Karpas-422 (cell line): Measurements from ENCODE around the gene NUDT13. TPM values are rescaled to one million over a fixed set of nuclear protein-coding genes. Genes with fewer than 3 reads are reported as not detected.

Source experiments
- DNase-seq: peaks from one replicate; pipeline ENCODE4 v3.0.0-alpha.2; 2015
- H2AFZ ChIP-seq: fragments of 200-600 bp; sonication (generic); 2 replicates; pipeline ENCODE4 v1.6.1; 2014; ENCODE audit warnings: antibody characterized with exemption, low read length, mixed read lengths
- H3K27ac ChIP-seq: fragments of 200-600 bp; sonication (generic); 2 replicates; pipeline ENCODE4 v1.5.1; 2014; ENCODE audit warnings: mild to moderate bottlenecking, low read length, moderate library complexity
- H3K27me3 ChIP-seq: fragments of 200-600 bp; sonication (generic); 2 replicates; pipeline ENCODE4 v1.6.1; 2014; ENCODE audit warnings: low read length, mixed read lengths
- H3K36me3 ChIP-seq: fragments of 200-600 bp; sonication (generic); 2 replicates; pipeline ENCODE4 v1.6.1; 2014; ENCODE audit warnings: low read length, mixed read lengths; ENCODE audit not compliant: insufficient read depth
- H3K4me1 ChIP-seq: fragments of 200-600 bp; sonication (generic); 2 replicates; pipeline ENCODE4 v1.6.1; 2014; ENCODE audit warnings: mild to moderate bottlenecking, low read length, mixed read lengths
- H3K4me2 ChIP-seq: fragments of 200-600 bp; sonication (generic); 2 replicates; pipeline ENCODE4 v1.6.1; 2014; ENCODE audit warnings: low read length, low read depth, mild to moderate bottlenecking; ENCODE audit not compliant: poor library complexity, severe bottlenecking
- H3K4me3 ChIP-seq: fragments of 200-600 bp; sonication (generic); 2 replicates; pipeline ENCODE4 v1.5.1; 2014; ENCODE audit warnings: mild to moderate bottlenecking, antibody characterized with exemption, low read length, mixed read lengths
- H3K79me2 ChIP-seq: fragments of 200-600 bp; sonication (generic); 2 replicates; pipeline ENCODE4 v1.6.1; 2014; ENCODE audit warnings: mild to moderate bottlenecking, low read length, mixed read lengths
- H3K9ac ChIP-seq: fragments of 200-600 bp; sonication (generic); 2 replicates; pipeline ENCODE4 v1.6.0; 2014; ENCODE audit warnings: low read length
- H3K9me2 ChIP-seq: fragments of 200-600 bp; sonication (generic), shearing (Covaris generic); replicated peaks from 2 replicates; pipeline ENCODE4 v1.6.0; 2014; ENCODE audit warnings: mild to moderate bottlenecking, low read length, moderate library complexity; ENCODE audit not compliant: insufficient read depth
- H3K9me3 ChIP-seq: fragments of 300-700, 200-600 bp; sonication (generic); 2 replicates; pipeline ENCODE4 v1.6.1; 2014; ENCODE audit warnings: low read length, mixed read lengths
- H4K20me1 ChIP-seq: fragments of 200-600 bp; sonication (generic); 2 replicates; pipeline ENCODE4 v1.6.1; 2014; ENCODE audit warnings: mild to moderate bottlenecking, antibody characterized with exemption, low read length, low read depth; ENCODE audit not compliant: insufficient read depth
- total RNA-seq: library from RNA; depleted of rRNA; stranded (reverse); fragments of >200 nt; shearing (Covaris generic); gene quantifications from 2 replicates; pipeline ENCODE4 v1.2.3, GENCODE V29; 2014; ENCODE audit warnings: low replicate concordance; rRNA removed

Gene NUDT13
- total RNA-seq = 1.3 and 2.7 TPM in 2 replicates

- H2AFZ ChIP-seq = peak within 1 kb of the TSS; percentile 61; the same call in 1 of the 2 replicates
- peak within 1 kb of the TSS; percentile 67 for H3K9ac ChIP-seq
- peak; percentile 76 for DNase-seq
Observed at GRCh38 chr10:73110345-73110849, at the start of gene NUDT13. TSS of gene NUDT13 (plus strand) at chr10:73110455. CDS start at chr10:73114366, 3,911 bp downstream.

DNA sequence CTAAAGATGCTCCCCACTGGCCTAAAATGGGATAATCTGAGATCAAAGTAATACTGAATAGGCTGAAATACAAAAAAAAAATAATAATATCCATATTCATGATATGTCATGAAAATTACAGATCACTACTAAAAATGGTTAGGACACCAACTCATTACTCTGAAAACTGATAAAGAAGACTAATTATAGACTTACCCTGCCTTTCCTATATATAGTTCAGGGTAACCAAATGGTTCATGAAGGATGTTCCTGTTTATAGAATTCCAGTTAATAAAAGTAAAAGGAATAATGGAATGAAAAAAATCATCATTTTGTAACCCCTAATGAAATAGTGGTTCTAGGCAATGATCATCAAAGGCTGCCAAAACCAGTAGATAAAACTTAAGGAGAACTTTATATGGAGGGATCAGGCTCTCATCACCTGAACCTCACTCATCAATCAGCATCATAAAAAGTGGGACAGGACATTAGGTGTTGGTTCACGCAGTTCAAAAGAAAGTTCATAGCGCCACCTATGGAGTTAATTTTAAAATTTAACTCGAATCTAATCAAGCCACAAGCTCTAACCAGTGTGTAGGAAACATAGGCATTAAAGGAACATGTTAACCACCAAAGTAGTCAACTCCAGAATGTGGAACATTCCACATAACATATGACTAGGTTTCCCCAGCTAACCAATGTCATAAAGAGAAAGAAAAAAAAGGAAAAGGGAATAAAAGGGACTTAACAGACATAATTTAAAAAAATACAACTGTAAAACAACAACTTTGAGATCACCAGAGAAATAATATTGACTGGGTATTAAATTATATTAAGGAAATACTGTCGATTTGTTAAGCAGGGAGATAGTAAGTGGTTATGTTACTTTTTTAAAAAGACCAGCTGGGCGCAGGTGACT, 49.3 kb upstream of the NUDT13 start:
- H3K27ac ChIP-seq = no peak overlapping the region
- peaks cover 44% of the 10 kb centered on the region for H3K79me2 ChIP-seq
- peak; percentile 83 for DNase-seq
- H3K9me2 ChIP-seq = no peaks in the 10 kb centered on the region
- no peaks in the 10 kb centered on the region for H4K20me1 ChIP-seq
- H3K36me3 ChIP-seq = peaks cover 37% of the 10 kb centered on the region
- H3K9ac ChIP-seq = no peak overlapping the region
- H3K4me2 ChIP-seq = no peak overlapping the region
- H3K9me3 ChIP-seq = no peaks in the 10 kb centered on the region
- H3K27me3 ChIP-seq = no peaks in the 10 kb centered on the region
- peaks cover under 1% of the 10 kb centered on the region; the same call in 1 of the 2 replicates for H3K4me1 ChIP-seq
- H2AFZ ChIP-seq = no peak overlapping the region
- H3K4me3 ChIP-seq = no peak overlapping the region

More at GRCh38 chr10:73110345-73110849, at the start of gene NUDT13:
- Histone ChIP-seq H3K4me3 (peak within 1 kb of the TSS; percentile 69), H4K20me1 (no peaks in the 10 kb centered on the region), H3K36me3 (0 out of 2 replicates have a peak, but pooled peaks cover 5% of the 10 kb centered on the region), H3K4me2 (peak within 1 kb of the TSS; percentile 70), H3K9me3 (peaks cover 6% of the 10 kb centered on the region; the same call in 1 of the 2 replicates), H3K4me1 (peaks cover 5% of the 10 kb centered on the region; the same call in 1 of the 2 replicates), H3K9me2 (no peaks in the 10 kb centered on the region), H3K27me3 (no peaks in the 10 kb centered on the region), H3K79me2 (no peaks in the 10 kb centered on the region), H3K27ac (peak within 1 kb of the TSS; percentile 61)

GRCh38 chr10:73061743-73062142, 48.5 kb upstream of the NUDT13 start:
- Histone ChIP-seq H3K9me3 (no peaks in the 10 kb centered on the region), H3K4me1 (no peaks in the 10 kb centered on the region), H3K79me2 (peaks cover 44% of the 10 kb centered on the region), H3K9ac (no peak overlapping the region), H3K9me2 (no peaks in the 10 kb centered on the region), H3K36me3 (peaks cover 42% of the 10 kb centered on the region), H4K20me1 (no peaks in the 10 kb centered on the region), H3K27me3 (no peaks in the 10 kb centered on the region), H3K27ac (no peak overlapping the region), H2AFZ (no peak overlapping the region), H3K4me2 (no peak overlapping the region), H3K4me3 (no peak overlapping the region)
- DNase-seq = no peak

DNA sequence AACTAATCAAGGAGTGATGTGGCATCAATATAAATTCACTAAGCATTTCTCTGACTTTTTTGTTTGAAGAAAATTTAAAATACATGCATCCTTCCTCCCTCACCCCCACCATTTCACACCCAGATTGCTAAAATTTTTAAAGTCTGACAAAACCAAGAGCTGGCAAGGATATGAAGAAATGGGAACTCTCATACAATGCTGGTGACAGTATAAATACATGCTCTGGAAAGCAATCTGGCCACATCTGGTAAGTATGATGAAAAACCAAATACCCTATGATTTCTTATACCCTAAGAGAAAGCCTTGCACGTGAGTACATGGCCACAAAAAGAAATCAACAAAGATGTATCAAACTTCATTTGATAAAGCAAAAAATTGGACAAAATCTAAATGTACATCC, 44.8 kb upstream of the NUDT13 start:
- Histone ChIP-seq H2AFZ (no peak overlapping the region), H3K36me3 (peaks cover 58% of the 10 kb centered on the region), H3K9me2 (no peaks in the 10 kb centered on the region), H3K4me3 (no peak overlapping the region), H3K4me1 (no peaks in the 10 kb centered on the region), H3K79me2 (peaks cover 48% of the 10 kb centered on the region), H3K27ac (no peak overlapping the region), H3K4me2 (no peak overlapping the region), H3K27me3 (no peaks in the 10 kb centered on the region), H3K9ac (no peak overlapping the region), H4K20me1 (no peaks in the 10 kb centered on the region), H3K9me3 (no peaks in the 10 kb centered on the region)
- no peak for DNase-seq

GRCh38 chr10:73073627-73074026, 36.6 kb upstream of the NUDT13 start:
- peaks cover 3% of the 10 kb centered on the region; the same call in 1 of the 2 replicates for H3K4me1 ChIP-seq
- peaks cover 50% of the 10 kb centered on the region for H3K36me3 ChIP-seq
- no peak overlapping the region for H2AFZ ChIP-seq
- no peak for DNase-seq
- no peaks in the 10 kb centered on the region for H3K9me2 ChIP-seq
- H4K20me1 ChIP-seq = no peaks in the 10 kb centered on the region
- H3K4me2 ChIP-seq = no peak overlapping the region
- no peaks in the 10 kb centered on the region for H3K9me3 ChIP-seq
- H3K9ac ChIP-seq = no peak overlapping the region
- H3K27me3 ChIP-seq = no peaks in the 10 kb centered on the region
- no peak overlapping the region for H3K4me3 ChIP-seq
- H3K27ac ChIP-seq = no peak overlapping the region
- H3K79me2 ChIP-seq = peaks cover 73% of the 10 kb centered on the region

DNA sequence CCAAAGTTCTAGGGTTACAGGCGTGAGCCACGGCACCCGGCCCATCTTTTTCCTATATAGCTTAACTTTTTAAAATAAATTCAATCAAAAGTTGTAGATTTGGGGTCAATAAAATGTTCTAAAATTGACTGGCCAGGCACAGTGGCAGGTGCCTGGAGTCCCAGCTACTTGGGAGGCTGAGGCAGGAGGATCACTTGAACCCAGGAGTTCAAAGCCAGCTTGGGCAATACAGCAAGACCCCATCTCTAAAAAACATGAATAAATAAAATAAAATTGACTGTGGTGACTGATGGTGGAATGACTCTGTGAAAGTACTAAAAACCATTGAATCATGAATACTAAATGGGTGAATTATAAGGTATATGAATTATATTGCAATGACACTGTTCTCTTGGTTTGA, 34.4 kb upstream of the NUDT13 start:
- no peaks in the 10 kb centered on the region for H3K27me3 ChIP-seq
- peaks cover 40% of the 10 kb centered on the region for H3K36me3 ChIP-seq
- no peaks in the 10 kb centered on the region for H3K9me2 ChIP-seq
- H3K79me2 ChIP-seq = peaks cover 82% of the 10 kb centered on the region
- H3K4me3 ChIP-seq = no peak overlapping the region
- no peaks in the 10 kb centered on the region for H3K9me3 ChIP-seq
- no peaks in the 10 kb centered on the region; the same call in 1 of the 2 replicates for H4K20me1 ChIP-seq
- DNase-seq = no peak
- H3K4me1 ChIP-seq = peaks cover 3% of the 10 kb centered on the region; the same call in 1 of the 2 replicates
- no peak overlapping the region for H2AFZ ChIP-seq
- no peak overlapping the region for H3K9ac ChIP-seq
- H3K4me2 ChIP-seq = no peak overlapping the region
- no peak overlapping the region for H3K27ac ChIP-seq

DNA sequence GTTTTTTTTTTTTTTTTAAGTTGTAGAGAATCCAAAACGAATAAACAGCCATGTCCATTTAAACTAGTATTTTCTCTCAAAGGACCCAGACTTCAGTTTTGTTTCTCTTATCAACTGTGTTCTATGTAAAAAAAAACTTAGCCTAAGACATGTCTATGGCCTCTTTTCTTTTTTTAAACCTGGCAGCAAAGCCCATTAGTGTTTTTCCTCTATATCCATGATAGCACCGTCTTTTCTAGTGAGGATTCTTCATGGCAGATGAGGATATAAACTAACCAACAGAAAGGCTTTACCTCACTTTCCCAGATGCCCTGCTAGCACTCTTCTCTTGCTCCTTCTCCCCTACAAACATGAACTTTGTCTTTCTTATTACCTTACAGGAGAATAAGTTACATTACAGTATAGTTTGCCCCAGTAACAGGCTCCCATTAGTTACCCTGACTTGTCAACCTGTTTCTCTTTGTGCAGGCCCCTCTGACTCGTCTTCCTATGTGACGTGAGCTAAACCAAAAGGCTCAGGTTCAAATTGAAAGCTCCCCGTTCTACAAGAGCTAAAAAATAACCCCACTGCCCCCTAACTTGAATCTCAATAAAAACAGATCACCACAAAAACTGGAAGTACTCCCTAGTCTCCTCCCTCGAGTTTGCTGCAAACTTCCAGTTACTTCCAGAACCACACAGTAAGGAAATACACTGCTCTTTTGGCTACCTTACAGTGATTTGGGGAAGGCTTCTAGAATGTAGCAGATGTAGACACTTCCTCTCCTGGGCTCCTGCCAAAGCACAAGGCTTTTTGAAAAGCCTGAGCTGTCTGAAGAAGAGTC, 33.7 kb upstream of the NUDT13 start:
- no peaks in the 10 kb centered on the region for H3K9me3 ChIP-seq
- H3K4me3 ChIP-seq = no peak overlapping the region
- no peak overlapping the region for H3K4me2 ChIP-seq
- no peak overlapping the region for H3K9ac ChIP-seq
- peaks cover 3% of the 10 kb centered on the region; the same call in 1 of the 2 replicates for H3K4me1 ChIP-seq
- DNase-seq = no peak
- H3K9me2 ChIP-seq = no peaks in the 10 kb centered on the region
- no peak overlapping the region for H3K27ac ChIP-seq
- H4K20me1 ChIP-seq = no peaks in the 10 kb centered on the region; the same call in 1 of the 2 replicates
- H3K27me3 ChIP-seq = no peaks in the 10 kb centered on the region
- peaks cover 33% of the 10 kb centered on the region for H3K36me3 ChIP-seq
- peaks cover 82% of the 10 kb centered on the region for H3K79me2 ChIP-seq
- H2AFZ ChIP-seq = no peak overlapping the region
